Stimulated activated CD4-positive, alpha-beta T cell treated with anti-CD3 and anti-CD28 coated beads, Interleukin-12 subunit alpha, Interleukin-12 subunit beta, amount 100 ng/mL, for 24 hours (primary cell): Measurements from ENCODE around the gene GRK7.

Source experiments
- DNase-seq, 2 experiments: peaks; one replicate each; pipeline ENCODE4 v3.0.0-alpha.2; 2020; ENCODE audit warnings: low read depth in 2 of 2

GRK7 gene, protein sequence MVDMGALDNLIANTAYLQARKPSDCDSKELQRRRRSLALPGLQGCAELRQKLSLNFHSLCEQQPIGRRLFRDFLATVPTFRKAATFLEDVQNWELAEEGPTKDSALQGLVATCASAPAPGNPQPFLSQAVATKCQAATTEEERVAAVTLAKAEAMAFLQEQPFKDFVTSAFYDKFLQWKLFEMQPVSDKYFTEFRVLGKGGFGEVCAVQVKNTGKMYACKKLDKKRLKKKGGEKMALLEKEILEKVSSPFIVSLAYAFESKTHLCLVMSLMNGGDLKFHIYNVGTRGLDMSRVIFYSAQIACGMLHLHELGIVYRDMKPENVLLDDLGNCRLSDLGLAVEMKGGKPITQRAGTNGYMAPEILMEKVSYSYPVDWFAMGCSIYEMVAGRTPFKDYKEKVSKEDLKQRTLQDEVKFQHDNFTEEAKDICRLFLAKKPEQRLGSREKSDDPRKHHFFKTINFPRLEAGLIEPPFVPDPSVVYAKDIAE (N-terminal part only)

DNA sequence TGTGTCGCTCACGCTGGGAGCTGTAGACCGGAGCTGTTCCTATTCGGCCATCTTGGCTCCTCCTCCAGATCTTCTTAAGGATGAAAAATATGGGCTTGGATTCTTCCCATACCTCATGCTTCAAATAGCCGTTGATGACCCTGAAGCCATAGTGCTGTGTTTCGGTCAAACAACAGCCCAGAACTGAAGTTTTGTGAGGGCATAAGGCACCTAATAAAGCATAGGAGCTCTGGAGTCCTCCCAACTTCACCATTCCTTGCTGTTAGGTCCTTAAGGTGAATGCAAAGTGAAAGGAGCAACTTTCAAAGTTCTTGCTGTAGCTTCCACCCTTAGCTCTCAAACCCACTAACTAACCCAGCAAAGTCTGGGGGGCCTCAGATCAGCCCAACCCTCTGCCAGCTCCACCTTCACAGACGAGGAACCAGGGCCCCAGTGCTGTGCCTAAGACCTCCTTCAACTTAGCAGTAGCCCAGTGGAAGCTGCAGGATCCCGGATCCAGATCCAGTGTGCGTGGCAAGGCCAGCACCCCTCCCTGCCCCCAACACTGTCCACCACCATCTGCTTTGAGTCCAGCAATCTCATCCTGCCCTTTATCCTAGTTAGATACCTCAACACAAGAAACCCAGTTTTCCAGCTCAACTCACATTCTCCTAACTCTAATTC lies at the start of gene GRK7:
Gene GRK7, plus strand, starts transcription at position 321 of the 663 bp plus-strand sequence. CDS start 14,877 bp downstream, outside the sequence.
- no peak for DNase-seq

DNA sequence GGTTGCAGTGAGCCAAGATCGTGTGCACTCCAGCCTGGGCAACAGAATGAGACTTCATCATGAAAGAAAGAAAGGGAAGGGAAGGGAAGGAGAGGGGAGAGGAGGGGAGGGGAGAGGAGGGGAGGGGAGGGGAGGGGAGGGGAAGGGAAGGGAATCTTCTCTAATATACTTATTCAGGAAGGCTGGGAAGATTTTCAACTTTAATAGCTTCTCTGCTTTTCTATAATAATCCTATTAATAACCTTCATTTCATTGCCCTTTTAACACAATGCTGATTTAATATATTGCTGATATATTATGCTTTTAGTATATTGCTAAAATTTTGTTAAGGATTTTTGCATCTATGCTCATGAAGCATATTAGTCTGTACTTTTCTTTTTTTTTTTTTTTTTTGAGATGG lies 48.5 kb upstream of the GRK7 start:
- DNase-seq, result no peak

DNA sequence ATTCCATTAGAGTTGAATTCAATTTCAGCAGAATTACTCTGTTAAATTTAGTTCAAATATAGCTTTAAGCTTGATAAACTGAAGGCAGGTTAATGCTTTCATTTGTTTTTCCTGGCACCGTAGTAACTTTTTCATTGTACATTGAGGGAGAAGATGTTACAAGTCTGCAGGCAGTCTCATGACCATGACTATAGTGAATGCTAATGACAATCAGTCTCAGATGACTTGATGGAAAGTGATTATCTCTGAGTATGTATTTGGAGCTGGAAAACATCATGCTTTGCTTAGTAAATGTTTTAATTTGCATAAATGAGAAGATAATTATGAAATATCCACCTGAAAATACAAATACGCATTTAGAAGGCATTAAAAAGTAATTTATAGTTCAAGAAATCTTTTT lies 41.1 kb upstream of the GRK7 start:
- no peak for DNase-seq

DNA sequence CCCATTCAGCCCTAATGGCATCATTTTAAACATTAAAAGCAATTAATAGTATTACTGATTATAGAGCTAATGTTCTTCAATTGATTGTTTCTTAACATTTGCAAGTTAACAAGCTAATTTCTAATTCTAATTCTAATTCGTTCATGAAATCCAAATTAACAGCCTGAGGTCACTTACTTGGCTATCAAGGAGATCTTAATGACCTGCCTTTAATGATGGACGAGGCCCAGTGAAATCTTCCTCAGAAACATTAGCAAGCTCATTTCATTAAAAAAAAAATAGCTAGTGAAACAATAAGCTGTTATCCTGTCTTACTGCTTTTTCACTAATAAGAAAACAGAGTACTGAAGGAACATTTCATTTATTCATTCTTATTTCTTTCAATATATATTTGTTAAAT lies 40.6 kb upstream of the GRK7 start:
- DNase-seq, result no peak

DNA sequence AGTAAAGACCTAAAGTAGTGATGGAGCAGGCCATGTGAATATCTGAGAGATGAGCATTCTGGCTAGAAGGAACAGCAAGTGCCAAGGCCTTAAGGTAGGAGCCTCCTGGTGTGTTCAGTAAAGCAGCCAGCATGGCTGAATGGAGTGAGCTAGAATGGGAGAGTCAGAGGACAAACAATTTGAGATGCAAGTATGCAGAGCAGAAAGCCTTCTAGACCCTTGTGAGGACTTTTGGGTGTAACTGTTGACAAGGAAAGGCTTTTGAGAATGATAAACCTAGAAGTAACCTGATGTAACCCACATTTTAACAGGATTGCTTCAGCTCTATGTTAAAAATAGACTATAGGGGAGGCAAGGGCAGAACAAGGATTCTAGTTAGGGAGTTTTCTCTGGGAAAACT lies 40.0 kb upstream of the GRK7 start:
- no peak for DNase-seq

DNA sequence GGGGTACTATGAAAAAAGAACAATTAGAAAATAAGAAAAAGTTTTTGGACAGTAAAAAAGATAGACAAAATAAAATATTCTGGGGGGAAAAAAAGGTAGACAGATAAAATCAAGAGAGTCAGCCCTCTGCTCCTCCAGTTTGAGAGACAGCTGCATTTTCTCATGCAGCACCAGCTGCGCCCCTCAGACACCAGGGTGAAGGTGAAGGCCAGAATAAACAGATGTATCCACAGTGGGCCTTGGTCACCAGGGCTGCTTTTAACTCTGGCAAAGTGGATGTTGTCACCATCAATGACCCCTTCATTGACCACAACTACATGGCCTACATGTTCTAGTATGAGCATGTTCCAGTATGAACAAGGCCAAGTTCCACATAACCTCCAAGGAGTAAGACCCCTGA lies 39.0 kb upstream of the GRK7 start:
- no peak for DNase-seq

DNA sequence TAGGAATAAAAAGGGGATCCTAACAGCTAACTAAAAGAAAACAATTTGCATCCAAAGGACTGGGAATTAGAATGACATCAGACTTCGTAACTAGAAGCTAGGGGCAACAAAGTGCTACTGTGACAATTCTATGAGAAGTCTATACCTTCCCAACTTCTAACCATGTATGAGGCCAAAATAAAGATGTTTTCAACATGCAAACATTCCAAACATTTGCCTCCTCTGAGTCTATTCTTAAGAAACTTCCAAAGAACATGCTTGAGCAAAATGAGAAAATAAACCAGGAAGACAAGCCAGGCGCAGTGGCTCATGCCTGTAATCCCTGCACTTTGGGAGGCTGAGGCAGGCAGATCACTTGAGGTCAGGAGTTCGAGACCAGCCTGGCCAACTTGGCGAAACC lies 38.2 kb upstream of the GRK7 start:
- no peak for DNase-seq

DNA sequence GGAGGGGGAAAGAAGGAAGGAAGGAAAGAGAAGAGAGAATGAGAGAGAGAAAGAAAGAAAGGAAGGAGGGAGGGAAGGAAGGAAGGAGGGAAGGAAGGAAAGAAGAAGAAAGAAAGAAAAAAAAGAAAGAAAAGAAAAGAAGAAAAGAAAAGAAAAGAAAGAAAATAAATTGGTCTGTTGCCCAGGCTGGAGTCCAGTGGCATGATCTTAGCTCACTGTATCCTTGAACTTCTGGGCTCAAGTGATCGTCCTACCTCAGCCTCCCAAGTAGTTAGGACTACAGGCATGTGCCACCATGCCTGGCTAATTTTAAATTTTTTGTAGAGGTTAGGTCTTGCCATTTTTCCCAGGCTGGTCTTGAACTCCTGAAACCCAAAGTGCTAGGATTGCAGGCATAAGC lies 36.7 kb upstream of the GRK7 start:
- no peak for DNase-seq

DNA sequence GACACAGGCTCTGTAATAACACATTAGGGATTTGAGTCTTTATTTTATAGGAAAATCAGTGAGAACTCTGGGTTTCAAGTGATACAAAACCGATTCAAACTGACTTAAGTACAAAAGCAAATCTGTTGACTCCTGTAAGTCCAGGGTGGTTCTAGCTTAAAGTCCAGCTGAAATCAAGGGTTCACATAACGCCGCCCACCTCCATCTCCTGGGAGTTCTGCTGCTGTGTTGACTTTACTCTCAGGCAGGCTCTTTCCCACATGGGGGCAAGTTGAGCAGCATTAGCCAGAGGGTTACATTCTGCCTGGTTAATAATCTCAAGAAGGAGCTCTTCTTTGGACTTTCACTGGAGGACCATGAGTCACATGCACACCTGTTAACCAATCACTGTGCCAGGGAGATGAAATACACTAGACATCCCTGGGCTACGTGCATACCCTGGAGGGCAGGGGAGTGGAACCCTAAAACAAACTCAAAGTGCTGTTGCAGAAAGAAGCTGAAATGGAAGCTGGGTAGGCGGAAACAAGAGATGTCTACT lies 34.8 kb upstream of the GRK7 start:
- DNase-seq, result no peak

DNA sequence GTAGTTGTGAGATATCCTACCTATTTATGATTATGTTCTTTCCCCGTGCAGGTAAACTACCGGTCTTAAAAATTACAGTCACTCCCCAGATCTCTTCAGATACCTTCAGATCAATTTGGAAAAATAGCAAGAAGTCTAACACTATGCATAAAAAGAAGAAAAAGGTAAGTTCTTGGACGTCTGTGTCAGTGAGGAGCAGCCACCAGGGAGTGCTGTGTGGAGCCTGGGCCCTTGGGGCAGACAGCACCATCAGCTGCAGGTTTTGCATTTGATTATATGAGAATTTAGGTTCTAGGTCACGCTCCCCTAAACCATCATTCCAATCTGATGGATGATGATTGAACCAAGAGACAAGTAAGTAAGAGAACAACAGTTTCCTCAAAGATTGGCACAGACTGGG lies 34.0 kb upstream of the GRK7 start:
- DNase-seq, result no peak

DNA sequence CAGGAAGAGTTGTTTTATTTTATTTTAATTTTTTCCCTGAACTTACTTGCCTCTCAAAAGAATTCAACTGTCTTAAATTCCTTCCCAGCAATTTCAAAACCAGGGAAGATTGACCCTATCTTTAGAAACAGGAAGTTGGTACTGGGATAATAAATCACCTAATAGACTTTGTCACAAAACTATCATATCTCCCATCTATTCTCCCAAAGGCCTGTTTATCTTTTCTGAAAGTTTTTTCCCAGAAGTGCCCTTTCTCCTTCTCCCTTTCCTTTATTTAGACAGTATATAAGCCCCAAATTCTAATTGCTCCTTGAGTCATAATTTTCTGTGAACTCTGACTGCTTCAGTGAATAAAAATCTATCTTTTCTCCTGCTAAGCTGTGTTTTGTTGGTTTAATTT lies 28.0 kb upstream of the GRK7 start:
- DNase-seq, result no peak

DNA sequence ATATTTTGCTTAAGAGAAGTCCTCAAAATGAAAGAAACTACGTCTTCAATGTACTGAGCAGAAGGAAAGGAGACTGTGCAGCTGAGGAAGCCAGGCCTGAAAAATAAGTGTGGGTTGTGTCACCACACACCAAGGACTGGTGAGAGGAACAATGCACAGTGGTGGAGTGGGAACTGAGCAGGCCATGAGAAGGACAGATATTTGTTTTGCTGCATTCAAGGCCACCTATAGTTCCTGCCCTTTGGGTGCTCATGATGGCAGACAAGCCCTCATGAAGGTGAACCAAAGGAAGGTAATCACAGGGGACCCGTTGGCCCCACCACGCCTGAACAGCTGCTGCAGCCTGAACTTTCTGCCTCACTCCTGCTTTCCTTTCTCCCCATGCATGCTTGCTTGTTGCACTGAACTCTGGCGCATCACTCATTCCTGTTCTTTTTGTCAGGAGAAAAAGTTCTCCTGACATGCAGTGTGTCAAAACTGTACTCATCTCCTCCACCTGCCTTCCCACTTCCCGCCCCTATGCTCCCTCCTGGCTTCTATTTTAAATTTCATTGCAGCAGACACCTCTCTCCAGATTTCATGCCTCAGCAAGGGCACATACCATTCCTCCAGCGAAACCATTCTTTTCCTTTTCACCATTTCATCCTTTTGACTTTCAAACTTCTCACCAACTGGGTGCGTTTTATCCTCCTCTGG lies 27.3 kb upstream of the GRK7 start:
- no peak for DNase-seq

DNA sequence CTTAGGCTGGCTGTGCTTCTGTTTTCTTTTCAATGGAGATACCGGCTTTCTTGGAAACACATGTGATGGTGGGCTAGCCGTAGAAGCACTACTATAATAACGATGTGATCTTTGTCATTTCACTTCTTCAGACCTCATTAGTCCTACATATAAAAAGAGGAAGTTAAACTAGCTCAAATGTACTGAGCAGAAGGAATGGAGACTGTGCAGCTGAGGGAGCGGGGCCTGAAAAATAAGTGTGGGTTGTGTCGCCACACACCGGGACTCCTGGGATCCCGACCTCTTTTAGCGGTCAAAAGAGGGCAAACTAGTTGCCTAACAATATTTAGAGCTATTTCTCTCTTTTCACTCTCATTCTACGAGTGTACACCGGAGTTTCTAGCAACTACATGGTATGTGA lies 26.1 kb upstream of the GRK7 start:
- DNase-seq, result no peak

DNA sequence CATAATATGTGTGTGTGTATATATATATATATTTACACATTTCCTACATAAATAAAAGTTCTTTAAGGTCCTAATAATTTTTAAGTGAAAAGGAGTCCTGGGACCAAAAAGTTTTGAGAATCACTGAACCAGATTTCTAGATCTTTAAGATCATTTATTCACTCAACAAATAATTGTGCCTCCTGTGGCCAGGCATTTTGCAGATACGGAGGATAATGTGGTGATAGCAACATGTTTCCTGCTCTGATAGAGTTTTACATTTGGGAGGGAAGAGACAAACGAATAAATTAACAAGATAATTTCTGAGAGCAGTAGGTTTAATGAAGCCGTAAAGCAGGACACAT lies 25.6 kb upstream of the GRK7 start:
- DNase-seq, result no peak

DNA sequence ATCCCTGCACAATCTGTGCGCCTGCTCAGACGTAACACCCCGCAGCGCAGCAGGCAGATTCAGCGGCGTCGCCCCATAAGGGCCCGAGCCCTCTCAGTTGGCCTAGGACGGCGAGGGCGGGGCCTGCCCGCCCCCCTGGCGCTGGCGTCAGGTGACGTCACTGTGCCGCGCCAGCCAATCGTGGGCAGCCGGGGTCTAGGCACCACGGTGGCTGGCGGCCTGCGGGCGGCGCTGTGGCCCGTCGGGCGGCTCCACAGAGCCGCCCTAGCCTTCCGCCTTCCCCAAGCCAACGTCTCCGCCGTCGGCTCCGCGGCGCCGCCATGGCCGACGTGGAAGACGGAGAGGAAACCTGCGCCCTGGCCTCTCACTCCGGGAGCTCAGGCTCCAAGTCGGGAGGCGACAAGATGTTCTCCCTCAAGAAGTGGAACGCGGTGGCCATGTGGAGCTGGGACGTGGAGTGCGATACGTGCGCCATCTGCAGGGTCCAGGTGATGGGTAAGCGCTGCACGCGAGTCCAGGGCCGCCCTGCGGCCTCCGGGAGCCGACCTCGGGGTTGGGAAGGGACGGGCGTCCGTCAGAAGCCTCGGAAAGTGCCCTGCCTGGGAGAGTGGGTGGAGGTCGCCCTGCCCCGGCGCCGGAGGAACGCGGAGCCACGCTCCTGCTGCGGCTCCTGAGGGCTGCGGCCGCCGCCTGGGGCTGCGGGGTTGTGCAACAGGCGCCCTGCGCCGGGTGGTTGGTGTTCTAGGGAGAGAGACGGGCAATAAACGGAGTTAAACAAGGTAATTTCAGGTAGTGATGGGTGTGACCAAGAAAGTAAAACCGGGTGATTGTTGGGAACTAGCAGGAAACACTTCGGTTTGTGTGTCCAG lies 25.0 kb upstream of the GRK7 start, which contains the start of gene RNF7:
Gene RNF7, plus strand, starts transcription at position 277 of the 869 bp plus-strand sequence. Its CDS starts 44 bp downstream, at position 321.
- peak; percentile 91 to 95 for DNase-seq

DNA sequence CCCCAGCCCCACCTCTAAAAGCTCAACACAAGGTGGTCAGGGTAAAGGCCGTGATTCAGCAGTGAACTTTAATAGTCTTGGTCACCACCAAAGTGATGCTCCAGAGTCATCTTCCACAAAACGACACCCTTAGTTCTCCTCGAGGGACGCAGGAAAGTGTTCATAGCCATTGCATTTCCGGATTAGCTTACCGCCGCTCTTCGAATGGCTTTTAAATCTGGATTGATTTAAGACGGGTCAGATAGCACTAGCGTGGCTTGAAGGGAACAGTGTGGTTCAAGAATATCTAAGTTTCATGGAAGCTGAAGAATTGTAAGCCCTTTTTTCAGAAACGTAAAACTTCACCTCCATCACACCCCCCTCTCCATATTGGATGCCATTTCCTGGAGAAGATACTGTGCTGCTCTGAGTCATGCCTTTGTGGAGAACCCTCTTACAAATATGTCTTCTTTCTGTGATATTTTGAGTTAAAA lies 24.3 kb upstream of the GRK7 start:
- peak in 1 of 2 experiments; percentile 7 for DNase-seq

DNA sequence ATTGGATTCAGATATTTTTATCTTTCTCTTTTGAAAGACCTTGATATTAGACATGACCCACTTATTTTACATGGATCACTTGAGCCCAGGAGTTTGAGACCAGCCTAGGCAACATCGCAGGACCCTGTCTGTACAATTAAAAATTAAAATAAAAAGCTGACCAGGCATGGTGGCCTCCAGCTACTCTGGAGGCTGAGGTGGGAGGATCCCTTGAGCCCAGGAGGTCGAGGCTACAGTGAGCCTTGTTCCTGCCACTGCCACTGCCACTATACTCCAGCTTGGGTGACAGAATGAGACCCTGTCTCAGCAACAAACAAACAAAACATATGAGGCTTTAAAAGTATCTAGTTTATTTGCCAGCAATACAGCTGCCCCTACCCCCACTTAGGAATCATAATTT lies 23.5 kb upstream of the GRK7 start:
- no peak for DNase-seq

DNA sequence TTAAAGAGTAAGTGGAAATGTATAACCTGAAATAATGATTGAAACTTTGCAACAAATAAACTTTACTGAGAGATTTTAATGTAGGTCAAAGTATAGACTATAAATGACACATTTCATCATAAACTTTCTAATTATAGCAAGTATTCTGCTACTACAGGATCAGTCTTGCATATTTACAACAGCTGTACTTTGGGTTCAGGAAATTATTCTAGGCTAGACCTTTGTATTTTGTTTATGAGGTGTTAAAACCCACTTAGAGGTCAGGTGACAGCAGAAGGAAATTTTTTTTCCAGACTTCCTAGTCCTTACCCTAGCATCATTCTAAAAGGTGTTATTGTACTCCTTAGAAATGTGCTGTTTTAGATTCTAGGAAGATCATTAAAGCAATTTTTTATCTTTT lies 22.9 kb upstream of the GRK7 start:
- DNase-seq, result no peak

DNA sequence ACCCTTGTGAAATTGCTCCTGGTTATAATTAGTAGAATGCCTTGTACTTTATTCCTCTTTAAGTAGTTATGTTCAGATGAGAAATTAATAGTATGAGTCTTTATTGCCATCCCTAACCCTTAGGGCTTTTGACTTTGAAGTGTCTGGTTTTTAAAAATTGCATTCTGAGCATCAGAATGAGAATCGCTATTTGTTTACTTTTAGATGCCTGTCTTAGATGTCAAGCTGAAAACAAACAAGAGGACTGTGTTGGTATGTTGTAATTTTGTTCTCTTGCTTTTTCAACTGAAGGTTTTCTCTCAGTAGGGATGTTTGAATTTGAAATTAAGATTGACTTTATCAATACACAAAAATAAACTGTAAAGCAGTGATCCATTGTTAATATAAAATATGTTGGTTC lies 19.9 kb upstream of the GRK7 start:
- no peak for DNase-seq

DNA sequence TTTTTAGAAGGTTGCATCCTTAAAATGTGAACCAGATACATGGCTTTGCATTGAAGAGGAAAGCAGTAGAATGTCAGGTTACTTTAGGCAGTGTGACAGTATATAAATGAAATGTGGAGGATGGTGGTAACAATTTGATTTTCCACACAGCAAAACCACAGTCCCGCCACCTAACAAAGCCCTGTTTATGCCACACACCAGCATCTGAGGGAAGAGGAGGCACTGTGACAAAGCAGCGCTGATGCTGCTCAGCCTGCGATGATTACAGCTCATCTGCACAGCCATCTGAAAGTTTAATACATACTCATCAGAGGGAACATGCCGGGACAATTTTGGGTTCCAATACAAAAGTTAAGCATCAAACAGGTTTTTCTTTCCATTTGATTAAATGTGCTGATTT lies 16.2 kb upstream of the GRK7 start:
- no peak for DNase-seq

DNA sequence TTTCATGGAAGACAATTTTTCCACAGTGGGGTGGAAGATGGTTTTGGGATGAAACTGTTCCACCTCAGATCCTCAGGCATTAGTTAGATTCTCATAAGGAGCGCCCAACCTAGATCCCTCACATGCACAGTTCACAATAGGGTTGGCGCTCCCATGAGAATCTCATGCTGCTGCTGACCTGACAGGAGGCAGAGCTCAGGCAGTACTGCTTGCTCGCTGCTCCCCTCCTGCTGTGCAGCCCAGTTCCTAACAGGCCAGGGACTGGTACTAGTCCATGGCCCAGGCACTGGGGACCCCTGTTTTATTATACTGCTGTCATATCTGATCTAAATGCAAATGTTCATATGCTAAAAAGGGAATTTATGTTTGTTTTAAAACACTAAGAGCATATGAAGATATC lies 9.8 kb upstream of the GRK7 start:
- DNase-seq, result no peak
